MM.1S (cell line): Measurements from ENCODE around the gene LPCAT3.

Experiments
- DNase-seq: peaks from one replicate; pipeline ENCODE4 v3.0.0-alpha.2; 2015
- H2AFZ ChIP-seq: fragments of 300-600 bp; sonication (generic); 2 replicates; pipeline ENCODE4 v1.6.0; 2016; ENCODE audit warnings: antibody characterized with exemption, low read length
- H3F3A ChIP-seq: fragments of 300-600 bp; sonication (generic); 2 replicates; pipeline ENCODE4 v1.6.1; 2016; ENCODE audit warnings: mild to moderate bottlenecking, antibody characterized with exemption, low read length, moderate library complexity, mixed read lengths; ENCODE audit not compliant: insufficient read depth
- H3K27ac ChIP-seq: fragments of 300-600 bp; sonication (generic); 2 replicates; pipeline ENCODE4 v1.5.1; 2016; ENCODE audit warnings: mild to moderate bottlenecking, low read length
- H3K27me3 ChIP-seq: fragments of 300-600 bp; sonication (generic); replicated peaks from 2 replicates; pipeline ENCODE4 v1.6.0; 2016; ENCODE audit warnings: low read length; ENCODE audit not compliant: insufficient read depth
- H3K36me3 ChIP-seq: fragments of 300-600 bp; sonication (generic); replicated peaks from 2 replicates; pipeline ENCODE4 v1.6.1; 2016; ENCODE audit warnings: mild to moderate bottlenecking, low read length, mixed read lengths; ENCODE audit not compliant: insufficient read depth
- H3K4me1 ChIP-seq: fragments of 300-600 bp; sonication (generic); 2 replicates; pipeline ENCODE4 v1.6.1; 2016; ENCODE audit warnings: low read length, mixed read lengths
- H3K4me2 ChIP-seq: fragments of 300-600 bp; sonication (generic); 2 replicates; pipeline ENCODE4 v1.6.0; 2016; ENCODE audit warnings: low read depth, low read length
- H3K4me3 ChIP-seq: fragments of 300-600 bp; sonication (generic); 2 replicates; pipeline ENCODE4 v1.5.1; 2016; ENCODE audit warnings: low read length, mixed read lengths
- H3K79me2 ChIP-seq: fragments of 300-600 bp; sonication (generic); 2 replicates; pipeline ENCODE4 v1.6.1; 2016; ENCODE audit warnings: mixed run types, low read length, mixed read lengths
- H3K9ac ChIP-seq: fragments of 300-600 bp; sonication (generic); 2 replicates; pipeline ENCODE4 v1.6.1; 2016; ENCODE audit warnings: low read length, mixed read lengths
- H3K9me2 ChIP-seq: fragments of 300-600 bp; sonication (generic); replicated peaks from 2 replicates; pipeline ENCODE4 v1.6.1; 2016; ENCODE audit warnings: mild to moderate bottlenecking, low read length, mixed read lengths; ENCODE audit not compliant: insufficient read depth
- H3K9me3 ChIP-seq: fragments of 300-600 bp; sonication (generic); replicated peaks from 2 replicates; pipeline ENCODE4 v1.6.1; 2016; ENCODE audit warnings: mild to moderate bottlenecking, low read length, mixed read lengths; ENCODE audit not compliant: insufficient read depth
- H4K20me1 ChIP-seq: fragments of 300-600 bp; sonication (generic); 2 replicates; pipeline ENCODE4 v1.6.1; 2016; ENCODE audit warnings: mild to moderate bottlenecking, low read length, moderate library complexity, mixed read lengths; ENCODE audit not compliant: insufficient read depth
- EZH2 ChIP-seq: fragments of 300-600 bp; sonication (generic); optimal IDR thresholded peaks from 2 replicates; pipeline ENCODE3; 2017; ENCODE audit warnings: low read depth, mild to moderate bottlenecking, antibody characterized with exemption, low read length, mixed read lengths
- EZH2phosphoT487 ChIP-seq: fragments of 300-600 bp; sonication (generic); IDR thresholded peaks from 2 replicates; pipeline ENCODE4 v1.6.1; 2018; ENCODE audit warnings: antibody characterized with exemption, low read length
- TF ChIP-seq, protein P1 (sequence below): fragments of 300-600 bp; sonication (generic); IDR thresholded peaks from 2 replicates; pipeline ENCODE4 v1.5.1; 2016; ENCODE audit warnings: antibody characterized with exemption, low read length, mixed read lengths

The LPCAT3 gene

DNA sequence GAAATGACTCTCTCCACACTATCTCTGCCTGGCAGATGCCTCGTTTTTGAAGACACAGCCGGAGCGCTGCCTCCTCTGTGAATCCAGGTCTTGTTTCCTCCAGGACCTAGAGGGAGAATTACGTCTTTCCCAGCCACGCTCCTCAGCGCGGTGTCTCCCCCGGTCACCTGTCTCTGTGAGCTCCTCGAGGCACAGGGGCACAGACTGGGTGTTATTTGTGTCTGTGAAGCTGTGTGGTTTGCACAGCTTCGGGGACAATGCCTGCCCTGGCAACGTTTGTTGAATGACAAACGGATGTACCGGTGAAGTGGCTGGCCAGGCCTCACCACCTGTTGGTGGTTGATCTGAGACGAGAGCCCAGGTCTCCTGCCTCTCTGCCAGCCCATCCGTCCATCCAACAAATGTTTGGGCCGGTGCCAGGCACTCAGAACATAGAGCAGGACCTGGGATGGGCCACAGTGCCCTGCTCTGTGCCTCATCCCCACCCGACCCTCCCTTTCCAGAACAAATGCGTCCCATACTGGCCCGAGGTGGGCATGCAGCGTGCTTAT is 61.0 kb downstream of the LPCAT3 start:
- Histone ChIP-seq H3K4me2 (no peak overlapping the region), H3K79me2 (peaks cover 83% of the 10 kb centered on the region), H3K9me2 (no peaks in the 10 kb centered on the region), H4K20me1 (no peaks in the 10 kb centered on the region), H3K4me1 (peaks cover 87% of the 10 kb centered on the region), H3K9ac (no peak overlapping the region), H3K36me3 (no peaks in the 10 kb centered on the region; the same call in 1 of the 2 replicates), H2AFZ (no peak overlapping the region), H3K27ac (peak overlapping the region; percentile 94; the same call in 1 of the 2 replicates), H3F3A (peaks cover 53% of the 10 kb centered on the region), H3K27me3 (no peaks in the 10 kb centered on the region), H3K4me3 (no peak overlapping the region), H3K9me3 (no peaks in the 10 kb centered on the region)
- TF ChIP-seq EZH2phosphoT487 (no peak), EZH2 (no peak)
- TF ChIP-seq, protein P1, sequence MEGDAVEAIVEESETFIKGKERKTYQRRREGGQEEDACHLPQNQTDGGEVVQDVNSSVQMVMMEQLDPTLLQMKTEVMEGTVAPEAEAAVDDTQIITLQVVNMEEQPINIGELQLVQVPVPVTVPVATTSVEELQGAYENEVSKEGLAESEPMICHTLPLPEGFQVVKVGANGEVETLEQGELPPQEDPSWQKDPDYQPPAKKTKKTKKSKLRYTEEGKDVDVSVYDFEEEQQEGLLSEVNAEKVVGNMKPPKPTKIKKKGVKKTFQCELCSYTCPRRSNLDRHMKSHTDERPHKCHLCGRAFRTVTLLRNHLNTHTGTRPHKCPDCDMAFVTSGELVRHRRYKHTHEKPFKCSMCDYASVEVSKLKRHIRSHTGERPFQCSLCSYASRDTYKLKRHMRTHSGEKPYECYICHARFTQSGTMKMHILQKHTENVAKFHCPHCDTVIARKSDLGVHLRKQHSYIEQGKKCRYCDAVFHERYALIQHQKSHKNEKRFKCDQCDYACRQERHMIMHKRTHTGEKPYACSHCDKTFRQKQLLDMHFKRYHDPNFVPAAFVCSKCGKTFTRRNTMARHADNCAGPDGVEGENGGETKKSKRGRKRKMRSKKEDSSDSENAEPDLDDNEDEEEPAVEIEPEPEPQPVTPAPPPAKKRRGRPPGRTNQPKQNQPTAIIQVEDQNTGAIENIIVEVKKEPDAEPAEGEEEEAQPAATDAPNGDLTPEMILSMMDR: no peak
- DNase-seq: no peak

- Histone ChIP-seq H3K36me3 (no peaks in the 10 kb centered on the region; the same call in 1 of the 2 replicates), H3K79me2 (peaks cover 92% of the 10 kb centered on the region), H3F3A (peaks cover 53% of the 10 kb centered on the region), H4K20me1 (no peaks in the 10 kb centered on the region), H3K27me3 (no peaks in the 10 kb centered on the region), H3K4me1 (peaks cover 77% of the 10 kb centered on the region), H3K4me2 (no peak overlapping the region), H3K27ac (no peak overlapping the region; the same call in 1 of the 2 replicates), H3K9me3 (no peaks in the 10 kb centered on the region), H3K9ac (no peak overlapping the region), H3K4me3 (no peak overlapping the region), H2AFZ (no peak overlapping the region), H3K9me2 (no peaks in the 10 kb centered on the region)
- TF ChIP-seq EZH2: no peak
- TF ChIP-seq, protein P1: no peak
- no peak for TF ChIP-seq EZH2phosphoT487
- no peak for DNase-seq
Observed at GRCh38 chr12:6956021-6956727, 62.1 kb downstream of the LPCAT3 start.

DNA sequence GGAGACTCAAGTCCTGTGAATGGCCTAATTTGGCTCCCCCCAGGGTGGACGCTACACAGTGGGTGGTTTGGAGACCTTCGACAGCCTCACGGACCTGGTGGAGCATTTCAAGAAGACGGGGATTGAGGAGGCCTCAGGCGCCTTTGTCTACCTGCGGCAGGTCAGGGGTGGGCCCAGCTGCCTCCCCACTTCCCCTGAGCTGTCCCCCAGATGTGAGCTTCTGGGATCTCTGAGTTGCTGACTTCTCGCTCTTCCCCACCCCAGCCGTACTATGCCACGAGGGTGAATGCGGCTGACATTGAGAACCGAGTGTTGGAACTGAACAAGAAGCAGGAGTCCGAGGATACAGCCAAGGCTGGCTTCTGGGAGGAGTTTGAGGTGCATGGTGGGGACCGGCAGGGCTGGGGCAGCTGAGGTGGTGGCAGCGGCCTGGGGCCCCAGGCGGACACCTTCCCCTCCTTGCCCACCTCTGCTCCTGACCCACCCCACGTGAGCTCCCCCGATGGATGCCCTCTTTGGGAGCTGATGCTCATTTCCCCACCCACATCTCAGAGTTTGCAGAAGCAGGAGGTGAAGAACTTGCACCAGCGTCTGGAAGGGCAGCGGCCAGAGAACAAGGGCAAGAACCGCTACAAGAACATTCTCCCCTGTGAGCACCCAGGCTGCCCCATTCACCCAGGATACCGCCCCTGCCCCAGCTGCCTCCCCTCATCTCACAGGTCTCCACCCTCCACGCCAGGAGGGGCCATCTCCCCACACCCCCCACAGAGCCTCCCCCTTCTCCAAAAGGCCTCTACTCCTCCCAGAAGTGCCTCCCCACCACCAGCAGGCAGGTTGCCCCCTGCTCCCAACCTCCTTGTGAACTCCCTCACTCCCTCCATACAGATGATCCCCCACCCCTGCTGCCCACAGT is 62.9 kb downstream of the LPCAT3 start:
- H2AFZ ChIP-seq: no peak overlapping the region
- no peaks in the 10 kb centered on the region for H3K9me3 ChIP-seq
- H3F3A ChIP-seq: peaks cover 52% of the 10 kb centered on the region
- H3K4me2 ChIP-seq: no peak overlapping the region
- peaks cover 76% of the 10 kb centered on the region for H3K4me1 ChIP-seq
- no peaks in the 10 kb centered on the region for H3K9me2 ChIP-seq
- H3K27me3 ChIP-seq: no peaks in the 10 kb centered on the region
- H3K79me2 ChIP-seq: peaks cover 92% of the 10 kb centered on the region
- no peak overlapping the region for H3K4me3 ChIP-seq
- H3K9ac ChIP-seq: no peak overlapping the region
- TF ChIP-seq EZH2phosphoT487 (no peak), EZH2 (no peak)
- TF ChIP-seq, protein P1: no peak
- H4K20me1 ChIP-seq: no peaks in the 10 kb centered on the region
- no peaks in the 10 kb centered on the region; the same call in 1 of the 2 replicates for H3K36me3 ChIP-seq
- DNase-seq: no peak
- peak overlapping the region; percentile 97; the same call in 1 of the 2 replicates for H3K27ac ChIP-seq
